NCI-H524 (cell line): Measurements from ENCODE around the gene THUMPD2.
"Not testable (repeated sequence)": the region's sequence is repeated elsewhere in the genome, so short reads cannot be mapped to it uniquely, and the experiment has no call there.

ENCODE experiments used
- DNase-seq, 2 experiments: peaks; one replicate each; lab custom pipeline; 2025; lab: John Stamatoyannopoulos, UW

Gene THUMPD2

DNA sequence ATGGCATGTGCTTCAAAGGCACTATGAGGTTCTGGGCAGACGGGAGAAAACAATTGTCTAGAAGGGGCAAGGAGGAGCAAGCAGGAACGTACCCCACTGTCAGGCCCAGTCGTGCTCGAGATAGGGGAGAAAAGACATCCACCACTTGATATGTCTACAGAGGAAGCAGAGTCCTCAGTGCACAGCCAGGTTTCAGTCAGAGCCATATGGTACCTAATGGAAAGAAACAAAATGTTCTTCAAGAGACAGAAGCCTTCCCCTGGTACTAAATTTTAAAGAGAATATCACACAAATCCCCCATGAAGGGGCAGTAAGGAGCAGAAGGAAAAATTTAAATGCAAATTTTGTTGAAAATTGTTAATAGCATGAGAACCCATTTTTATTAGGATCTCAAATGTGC is 21.9 kb downstream of the THUMPD2 start:
- DNase-seq = no peak

DNA sequence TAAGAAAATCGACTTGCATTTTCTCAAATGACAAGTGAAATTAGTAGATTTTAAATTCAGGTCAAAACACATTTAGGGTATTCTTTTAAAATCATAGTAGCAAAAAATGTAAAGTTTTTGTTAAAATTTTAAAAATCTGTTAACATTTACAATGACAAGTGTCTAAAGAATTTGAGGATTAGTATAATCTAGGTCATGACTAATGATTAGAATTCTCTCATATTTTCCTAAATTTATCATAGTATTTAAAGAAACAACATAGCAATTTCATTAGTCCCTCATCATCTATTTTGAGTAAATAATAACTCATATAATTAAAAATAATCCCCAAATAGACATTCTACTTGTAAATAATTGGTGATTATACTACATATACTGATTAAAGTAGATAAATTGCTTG is 23.6 kb downstream of the THUMPD2 start:
- no peak for DNase-seq

DNA sequence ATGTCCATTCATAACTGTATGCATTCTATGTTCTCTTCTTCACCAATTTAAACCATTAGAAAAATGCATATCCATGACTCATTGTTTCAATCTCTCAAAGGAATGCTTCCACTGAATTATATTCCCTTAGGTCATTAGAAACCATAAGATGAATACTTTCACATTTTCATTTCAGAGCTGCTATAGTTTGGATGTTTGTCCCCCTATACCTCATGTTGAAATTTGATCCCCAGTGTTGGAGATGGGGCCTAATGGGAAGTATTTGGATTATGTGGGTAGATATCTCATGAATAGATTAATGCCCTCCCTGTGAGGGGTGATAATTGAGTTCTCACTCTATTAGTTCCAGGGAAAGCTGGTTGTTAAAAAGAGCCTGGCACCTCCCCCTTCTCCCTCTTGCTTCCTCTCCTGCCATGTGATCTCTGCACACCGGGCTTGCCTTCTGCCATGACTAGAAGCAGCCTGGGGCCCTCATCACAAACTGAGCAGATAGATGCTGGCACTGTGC is 35.7 kb downstream of the THUMPD2 start:
- peak; percentile 63 to 85 for DNase-seq

DNA sequence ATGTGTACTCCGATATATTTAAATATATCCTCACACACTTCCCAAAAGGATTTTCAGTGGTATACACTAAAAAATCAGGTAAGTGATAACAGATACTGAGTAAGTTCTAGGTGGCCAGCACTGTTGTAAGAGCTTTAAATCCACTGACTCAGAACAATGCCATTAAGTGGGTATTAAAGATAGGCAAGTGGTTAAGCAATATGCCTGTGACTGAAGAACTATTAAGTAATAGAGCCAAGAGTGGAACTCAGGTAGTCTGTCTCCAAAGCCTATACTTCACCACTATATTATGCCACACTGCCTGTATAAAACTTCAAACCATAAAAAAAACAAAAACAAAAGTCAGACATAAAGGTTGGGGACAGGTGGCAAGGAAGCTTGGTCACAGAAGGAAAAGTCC is 37.2 kb downstream of the THUMPD2 start:
- DNase-seq = peak in 1 of 2 experiments; percentile 55

DNA sequence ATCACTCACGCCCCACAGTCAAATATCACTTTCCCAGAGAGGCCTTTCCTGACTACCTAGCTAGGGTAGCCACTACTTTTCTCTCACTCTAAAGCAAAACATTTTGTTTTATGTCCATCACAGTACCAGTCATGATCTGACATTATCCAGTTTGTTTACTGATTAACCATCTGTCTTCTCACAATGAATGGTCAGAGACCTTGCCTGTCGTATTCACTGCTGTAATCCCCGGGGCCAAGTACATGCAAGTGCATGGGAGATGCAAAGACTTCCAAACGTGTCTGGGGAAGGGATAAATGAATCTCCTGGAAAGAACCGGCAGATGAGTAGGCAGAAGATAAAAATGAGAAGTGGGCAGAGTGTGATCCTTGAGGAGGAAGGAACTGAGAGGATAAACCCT is 39.7 kb downstream of the THUMPD2 start:
- DNase-seq = peak in 1 of 2 experiments; percentile 46

DNA sequence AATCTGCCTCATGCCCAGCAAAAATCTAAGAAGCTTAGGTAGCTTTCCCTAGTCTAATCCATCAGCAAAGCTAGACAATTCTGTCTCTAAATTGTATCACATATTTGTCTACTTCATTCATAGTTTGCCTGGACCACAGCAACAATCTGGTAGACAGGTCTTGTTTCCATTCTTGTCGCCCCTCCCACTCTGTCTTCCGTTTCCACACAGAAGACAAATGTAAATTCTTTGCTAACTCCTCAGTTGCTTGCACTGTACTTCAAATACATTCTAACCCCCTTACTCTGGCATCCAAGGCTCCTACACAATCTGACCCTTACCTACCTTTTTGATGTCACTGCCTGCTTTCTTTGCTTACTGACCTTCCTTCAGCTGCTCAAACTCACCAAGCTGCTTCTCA is 40.1 kb downstream of the THUMPD2 start:
- DNase-seq = no peak

DNA sequence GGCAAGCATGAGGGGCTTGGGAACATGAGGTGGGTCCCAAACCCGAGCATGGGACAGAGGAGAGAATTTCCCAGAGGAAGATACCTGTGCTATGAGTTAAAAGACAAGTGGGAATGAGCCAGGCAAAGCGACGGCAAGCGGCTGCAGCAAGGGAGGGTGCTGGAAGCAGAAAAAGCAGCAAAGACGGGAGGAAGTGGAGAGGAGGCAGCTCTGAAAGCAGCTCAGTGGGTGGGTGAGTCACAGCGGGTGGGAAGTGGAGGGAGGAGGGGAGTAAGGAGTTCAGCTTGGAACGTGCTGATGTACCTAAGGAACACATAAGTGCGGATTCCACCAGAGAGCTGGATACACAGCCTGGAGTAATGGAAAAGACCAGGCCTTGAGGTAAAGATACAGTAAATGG is 41.4 kb downstream of the THUMPD2 start:
- DNase-seq = no peak

DNA sequence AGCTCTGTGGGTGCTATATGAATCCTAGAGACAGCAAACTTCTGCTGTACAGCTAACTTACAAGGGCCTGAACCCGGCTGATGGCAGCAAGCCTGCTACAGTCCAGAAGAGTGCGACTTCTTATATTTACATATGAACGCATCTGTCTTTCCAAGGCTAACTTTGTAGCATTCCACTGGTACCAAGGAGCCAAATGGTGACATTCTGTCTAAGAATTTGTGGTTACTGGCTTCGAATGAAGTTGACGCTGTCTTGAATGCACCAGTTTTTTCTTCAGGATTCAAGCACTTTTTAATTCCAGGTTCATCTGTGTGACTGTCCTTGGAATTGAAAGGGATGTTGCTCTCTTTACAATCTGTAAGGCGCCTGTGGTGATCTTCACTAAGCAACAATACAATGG is 42.4 kb downstream of the THUMPD2 start:
- DNase-seq = no peak

DNA sequence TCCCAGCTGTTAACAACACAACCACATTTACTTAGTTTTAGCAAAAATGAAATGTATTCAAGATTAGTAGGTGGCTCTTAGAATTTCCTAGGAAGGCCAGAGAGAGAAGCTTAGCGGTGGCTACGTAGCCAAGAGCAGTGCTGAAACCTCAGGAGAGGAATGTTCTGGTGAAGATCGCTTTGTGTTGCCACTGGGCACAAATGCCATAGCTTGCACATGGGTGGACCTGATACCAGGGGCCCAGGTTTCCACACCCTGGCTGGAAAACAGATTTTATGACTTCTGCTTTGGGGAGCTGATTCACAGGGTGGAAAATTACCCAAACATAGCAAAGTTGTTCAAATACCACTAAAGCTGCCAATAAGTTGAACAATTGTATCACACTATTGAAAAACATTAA is 43.4 kb downstream of the THUMPD2 start:
- DNase-seq = no peak

DNA sequence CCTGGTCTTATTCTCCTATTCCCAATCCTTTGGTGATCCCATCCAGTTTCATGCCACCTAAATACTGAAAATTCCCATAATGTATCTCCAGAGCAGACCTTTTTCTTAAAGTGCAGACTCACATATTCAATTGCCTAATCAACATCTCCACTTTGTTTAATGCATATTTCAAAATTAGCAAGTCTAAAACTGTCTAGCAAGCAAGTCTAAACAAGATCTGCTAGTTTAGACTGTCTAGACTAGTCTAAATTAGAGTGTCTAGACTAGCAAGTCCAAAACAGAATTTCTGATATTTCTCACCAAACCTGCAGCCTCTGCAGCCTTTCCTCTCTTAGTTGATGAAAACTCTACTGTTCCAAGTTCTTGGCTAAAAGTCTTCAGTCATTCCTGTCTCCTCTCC is 44.6 kb downstream of the THUMPD2 start:
- no peak for DNase-seq

DNA sequence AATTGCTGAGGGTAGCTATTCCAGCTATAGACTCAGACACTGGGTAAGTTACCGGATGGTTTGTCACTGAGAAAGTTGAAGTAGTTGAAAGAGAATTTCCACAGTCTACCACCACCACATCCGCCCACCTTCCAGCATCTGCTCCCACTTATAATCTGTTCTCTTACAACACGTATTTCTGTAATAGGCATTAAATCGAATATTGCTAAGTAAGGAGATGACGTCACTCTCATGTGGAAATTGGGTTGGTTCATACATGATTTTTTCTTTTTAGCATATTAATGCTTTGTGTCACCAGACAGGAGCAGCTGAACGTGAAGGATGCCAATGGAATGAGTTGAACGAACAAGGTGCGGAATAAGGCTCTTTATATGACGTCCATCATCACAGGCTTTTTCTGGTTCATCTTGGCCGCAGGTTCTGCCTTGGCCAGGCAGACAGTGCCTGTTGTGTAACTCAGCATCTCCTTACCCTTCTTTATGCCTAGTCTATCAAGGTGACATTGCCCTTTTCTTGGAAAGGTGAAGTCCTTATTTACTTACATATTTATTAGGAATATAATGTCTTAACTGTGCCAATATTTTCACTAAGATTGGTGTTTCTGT is 45.9 kb downstream of the THUMPD2 start:
- DNase-seq = no peak

DNA sequence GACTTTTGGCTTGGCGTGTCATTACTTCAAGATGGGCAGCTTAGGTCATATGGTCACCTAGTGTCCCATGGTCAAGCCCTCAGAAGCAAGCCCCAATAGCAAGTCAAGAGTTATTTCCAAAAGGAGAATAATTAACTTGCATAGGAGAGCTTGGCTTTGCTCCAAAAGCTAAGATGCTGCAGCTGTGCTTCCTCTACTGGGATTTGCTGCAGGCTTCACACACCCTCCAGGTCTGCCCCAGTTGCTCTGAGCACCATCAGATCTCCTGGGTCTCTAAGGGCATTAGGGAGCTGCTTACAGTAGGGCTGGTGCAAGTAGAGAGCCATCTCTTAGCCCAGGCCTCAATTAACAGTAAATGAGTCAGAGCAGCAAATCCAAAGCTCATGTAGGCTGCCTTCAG is 46.6 kb downstream of the THUMPD2 start:
- DNase-seq = peak; percentile 18 to 67

DNA sequence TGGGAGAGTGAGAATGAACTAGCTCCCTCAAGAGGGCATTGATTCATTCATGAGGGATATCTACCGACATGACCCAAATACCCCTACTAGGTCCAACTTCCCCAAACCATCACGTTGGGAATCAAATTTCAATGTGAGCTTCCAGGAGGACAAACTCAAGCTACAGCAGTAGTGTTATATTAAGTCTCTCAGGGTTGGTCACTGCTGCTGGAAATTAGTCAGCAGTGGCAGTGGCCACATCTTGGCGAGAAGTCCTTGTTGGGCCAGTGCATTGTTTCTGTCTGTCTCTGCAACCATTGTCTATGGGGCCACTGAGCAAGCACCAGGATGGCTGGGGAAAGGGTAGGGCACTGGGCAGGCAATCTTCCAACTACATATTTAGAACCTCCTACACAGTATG is 47.5 kb downstream of the THUMPD2 start:
- no peak for DNase-seq

DNA sequence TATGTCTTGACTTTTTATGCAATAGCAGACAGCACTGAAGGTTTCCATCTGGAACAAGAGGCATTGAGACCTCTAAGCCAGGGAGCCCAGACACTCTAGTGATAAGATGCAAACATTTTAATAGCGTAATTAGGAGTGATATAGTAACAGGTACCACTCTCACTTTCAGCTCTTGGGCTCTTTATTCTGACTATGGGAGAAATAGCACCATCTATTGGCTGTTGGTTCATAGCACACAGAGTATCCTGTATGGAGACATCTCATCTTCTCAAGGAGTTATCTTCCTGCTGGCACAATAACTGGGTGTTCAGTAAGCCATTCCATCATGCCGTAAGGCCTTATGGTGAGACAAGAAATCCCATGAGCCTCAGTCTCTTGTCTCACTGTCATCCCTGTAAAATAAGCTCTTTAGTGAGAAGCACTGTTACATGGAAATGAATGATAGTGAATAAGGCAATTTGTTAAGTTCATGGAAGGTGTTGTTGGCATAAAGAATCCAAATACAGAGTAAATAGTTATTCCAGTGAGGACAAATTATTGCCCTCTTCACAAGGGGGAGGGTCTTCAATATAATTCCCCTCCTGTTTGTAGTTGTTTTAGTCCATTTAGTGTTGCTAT is 48.3 kb downstream of the THUMPD2 start:
- DNase-seq = peak; percentile 60 to 70

DNA sequence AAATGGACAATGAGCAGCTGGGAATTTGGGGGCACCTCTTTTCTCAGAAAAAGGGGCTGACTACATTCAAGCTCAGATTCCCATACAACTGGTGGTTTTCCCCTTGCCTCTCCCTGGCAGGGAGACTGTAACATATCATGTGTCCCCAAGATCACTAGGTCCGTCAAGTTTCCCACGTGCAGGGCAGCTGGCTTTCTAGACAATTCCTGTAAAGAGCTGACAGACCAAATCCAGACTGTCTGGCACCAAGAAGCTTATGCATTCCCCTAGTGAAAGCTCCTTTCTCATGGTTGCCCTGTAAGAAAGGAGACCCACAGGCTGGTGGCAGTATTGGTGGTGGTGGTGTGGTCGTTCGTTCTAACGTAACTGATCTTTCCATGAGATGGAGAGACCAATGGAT is 48.8 kb downstream of the THUMPD2 start:
- no peak for DNase-seq

DNA sequence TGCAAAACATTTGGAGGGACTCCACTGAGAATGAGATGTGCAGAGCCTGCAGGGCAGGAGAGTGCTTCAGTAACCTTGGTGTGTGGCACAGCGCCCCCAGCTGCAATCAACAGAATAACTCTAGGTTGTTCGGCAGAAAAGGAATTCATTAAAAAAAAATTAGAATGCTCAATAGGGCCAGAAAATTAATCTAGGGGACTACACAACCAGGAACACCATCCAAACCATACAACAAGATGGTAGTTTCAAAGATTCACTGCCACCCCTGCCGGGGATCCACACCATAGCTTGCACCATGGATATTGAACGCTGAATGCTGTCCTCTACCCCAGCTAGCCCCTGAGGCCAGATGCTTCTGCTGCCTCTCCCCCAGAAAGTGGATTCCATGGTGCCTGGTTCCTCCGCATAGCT is 50.1 kb downstream of the THUMPD2 start:
- DNase-seq = peak in 1 of 2 experiments; percentile 55

DNA sequence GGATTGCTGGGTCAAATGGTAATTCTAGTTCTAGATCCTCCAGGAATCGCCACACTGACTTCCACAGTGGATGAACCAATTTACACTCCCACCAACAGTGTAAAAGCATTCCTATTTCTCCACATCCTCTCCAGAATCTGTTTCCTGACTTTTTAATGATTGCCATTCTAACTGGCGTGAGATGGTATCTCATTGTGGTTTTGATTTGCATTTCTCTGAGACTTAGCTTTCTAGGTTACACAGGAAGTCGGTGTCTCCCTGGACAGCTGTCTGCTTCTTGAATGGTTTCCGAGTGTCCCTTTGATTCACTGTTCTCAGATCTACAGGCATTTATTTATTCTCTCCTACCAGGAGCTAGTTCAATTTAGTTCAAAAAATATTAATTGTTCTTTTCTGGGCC is 51.0 kb downstream of the THUMPD2 start:
- DNase-seq = not testable (repeated sequence)

DNA sequence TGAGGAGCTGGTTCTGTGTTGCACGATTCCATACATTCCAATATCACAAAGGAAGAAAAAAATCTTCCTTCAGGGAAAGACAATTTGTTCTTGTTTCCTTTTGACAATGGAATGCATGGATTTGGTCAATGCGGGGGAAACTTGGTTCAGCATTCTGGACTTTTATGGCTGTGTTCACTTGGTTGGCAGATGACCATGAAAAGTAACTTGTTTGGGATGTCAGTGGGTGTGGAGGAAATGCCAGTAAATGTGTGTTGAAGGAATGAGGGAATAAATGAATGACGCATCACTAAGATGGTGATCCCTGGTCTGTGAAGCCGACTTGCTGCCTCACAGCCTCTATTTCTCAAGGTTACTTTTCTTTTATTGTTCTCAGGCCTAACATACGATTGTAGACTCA is 53.7 kb downstream of the THUMPD2 start:
- DNase-seq = no peak

DNA sequence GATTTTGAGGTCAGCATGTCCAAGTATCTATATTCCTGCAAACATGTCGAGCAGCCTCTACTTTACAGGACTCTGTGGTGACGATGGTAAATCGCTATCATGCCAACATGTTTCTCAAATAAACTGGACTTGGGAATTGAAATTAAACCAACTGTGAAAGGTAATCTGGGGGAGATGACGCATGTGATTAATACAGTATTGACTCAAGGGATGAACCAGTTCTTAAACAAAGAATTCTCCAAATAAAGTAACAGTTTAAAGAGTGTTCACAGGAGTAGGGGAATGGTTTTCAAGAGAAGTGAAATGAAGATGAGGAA is 54.3 kb downstream of the THUMPD2 start:
- no peak for DNase-seq

DNA sequence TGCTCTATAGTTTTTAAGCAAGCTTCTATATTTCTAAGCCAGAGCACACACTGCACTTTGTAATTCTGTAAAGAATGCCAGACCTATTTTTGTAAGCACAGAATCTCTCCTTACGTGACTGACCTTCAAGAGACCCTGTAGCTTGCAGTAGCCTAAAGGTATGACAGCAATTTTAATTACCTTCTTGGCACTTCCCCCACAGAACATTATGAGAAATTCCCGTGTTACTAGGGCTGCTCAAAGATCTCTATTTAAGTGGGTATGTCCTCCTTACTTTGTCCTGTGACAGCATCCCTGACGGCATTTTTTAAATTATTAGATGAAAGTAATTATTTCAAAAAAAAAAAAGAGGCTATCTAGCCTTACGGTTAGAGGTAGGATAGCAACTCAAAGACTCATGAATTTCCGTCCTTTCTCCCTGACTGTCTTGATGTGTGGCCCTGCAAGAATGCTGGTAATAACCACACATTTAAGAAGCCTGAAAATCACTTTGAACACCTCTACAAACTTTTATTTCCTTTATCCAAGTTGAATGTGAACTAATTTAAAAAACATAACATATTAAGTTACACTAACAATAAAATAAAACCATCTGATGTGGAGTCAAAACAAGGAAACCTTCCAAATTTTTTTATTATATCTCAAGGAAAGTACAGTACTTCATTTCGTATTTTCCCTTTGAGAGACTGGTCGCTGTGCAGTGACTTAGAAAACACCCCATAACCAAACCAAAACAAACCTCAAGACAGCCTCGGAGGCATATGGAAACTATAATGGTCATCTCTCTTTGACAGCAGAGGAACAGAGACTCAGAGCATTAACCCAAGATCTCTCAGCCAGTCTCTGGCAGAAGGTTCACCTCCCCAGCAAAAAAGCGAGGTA is 54.9 kb downstream of the THUMPD2 start:
- DNase-seq = no peak

DNA sequence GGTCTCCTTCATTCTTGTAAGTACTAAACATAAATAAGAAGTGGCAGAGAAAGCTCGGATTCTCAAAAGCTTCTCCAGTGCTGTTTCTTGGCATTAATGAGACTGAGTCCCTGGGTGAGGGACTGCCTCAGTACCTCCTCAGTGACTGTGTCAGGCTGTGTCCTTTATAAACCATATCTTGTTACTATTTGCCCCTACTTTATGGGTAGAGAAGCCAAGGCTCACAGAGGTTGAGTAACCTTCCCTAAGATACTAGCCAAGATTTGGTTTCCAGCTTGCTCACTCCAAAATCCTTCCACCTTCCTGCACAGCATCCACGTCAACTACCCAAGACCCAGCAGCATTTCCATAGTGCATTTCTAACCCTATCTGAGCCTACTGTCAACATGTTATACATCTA is 55.6 kb downstream of the THUMPD2 start:
- DNase-seq = no peak

DNA sequence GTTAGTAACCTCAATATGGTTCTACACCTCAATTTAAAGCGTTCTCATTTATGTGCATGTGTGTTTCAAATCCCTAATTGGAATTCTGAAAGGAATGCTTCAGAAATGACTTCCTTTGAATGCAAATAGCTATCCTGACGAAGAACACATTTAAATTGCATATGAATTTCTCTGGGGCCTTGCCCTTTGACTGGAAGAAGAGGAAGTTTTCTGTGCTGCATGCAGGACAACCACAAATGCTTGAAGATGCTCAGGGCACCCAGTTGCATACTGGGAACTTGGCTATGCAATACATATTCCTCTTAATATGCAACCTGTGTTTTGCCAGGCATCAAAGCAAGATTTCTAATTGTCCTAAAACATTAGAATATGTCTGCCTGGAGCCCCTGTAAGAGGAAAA is 58.1 kb downstream of the THUMPD2 start:
- DNase-seq = no peak

DNA sequence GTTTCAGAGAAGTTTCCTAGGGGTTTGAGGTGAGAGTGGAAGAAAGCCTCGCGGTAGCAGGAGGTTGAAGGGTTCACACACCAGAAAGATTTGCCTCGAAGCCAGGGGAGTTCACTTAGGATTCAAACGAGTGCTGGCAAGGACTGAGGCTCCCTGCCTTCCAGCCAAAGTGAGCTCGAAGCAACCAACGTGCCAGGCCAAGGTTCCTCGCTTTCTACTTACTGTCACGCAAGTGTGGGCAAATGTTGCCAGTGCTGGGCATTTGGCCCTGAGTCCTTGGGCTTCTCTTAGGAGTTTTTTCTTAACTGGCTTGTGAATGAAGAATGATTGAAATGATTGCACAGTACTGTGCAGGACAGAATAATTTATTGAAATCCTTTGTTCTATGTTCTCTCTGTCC is 59.7 kb downstream of the THUMPD2 start:
- no peak for DNase-seq
